Measurements from ENCODE around the gene SYNGR4.
A peak's percentile ranks its signal among the peaks of the same experiment; 100 is the strongest.
"Not testable (repeated sequence)": the region's sequence is repeated elsewhere in the genome, so short reads cannot be mapped to it uniquely, and the experiment has no call there.

The SYNGR4 gene

DNA sequence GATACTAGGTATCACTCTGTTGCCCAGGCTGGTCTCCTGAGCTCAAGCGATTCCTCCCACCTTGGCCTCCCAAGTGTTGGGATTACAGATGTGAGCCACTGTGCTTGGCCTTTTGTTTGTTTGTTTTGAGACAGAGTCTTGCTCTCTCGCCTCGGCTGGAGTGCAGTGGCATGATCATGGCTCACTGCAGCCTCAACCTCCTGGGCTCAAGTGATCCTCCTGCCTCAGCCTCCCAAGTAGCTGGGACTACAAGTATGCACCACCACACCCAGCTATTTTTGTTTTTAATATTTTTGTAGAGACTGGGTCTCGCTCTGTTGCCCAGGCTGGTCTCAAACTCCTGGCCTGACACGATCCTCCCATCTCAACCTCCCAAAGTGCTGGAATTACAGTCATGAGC is 7.6 kb downstream of the SYNGR4 start:
- DNase-seq: not testable (repeated sequence)

DNA sequence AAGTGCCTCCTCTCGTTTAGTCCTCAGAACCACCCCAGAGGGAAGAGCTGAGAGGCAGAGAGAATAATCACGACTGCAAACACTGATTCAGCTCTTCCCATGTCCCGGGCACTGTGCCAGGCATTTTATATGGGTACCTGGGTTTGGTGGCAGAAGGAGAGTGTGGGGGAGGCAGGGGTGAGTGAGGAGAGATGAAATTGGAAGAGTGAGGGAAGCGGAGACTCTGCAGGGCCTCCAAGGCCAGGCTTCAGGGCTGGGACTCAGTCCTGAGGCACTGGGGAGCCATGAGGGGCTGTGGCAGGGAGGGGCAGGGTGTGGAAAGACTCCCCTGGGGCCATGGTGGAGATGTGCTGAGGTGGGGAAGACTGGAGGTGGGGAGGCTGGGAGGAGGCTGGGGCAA is 8.7 kb downstream of the SYNGR4 start:
- DNase-seq: no peak

DNA sequence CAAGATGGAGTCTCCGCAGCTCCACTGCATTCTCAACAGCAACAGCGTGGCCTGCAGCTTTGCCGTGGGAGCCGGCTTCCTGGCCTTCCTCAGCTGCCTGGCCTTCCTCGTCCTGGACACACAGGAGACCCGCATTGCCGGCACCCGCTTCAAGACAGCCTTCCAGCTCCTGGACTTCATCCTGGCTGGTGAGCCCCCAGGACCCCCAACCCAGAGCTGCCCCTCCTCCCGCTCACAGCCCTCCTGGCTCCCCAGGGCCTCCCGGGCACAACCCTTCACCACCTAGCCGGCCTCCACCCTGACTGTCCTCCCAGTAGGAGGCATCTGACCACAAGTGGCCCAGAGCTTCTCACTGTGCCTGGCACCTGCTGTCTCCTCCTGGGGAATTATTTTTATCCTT is 9.4 kb downstream of the SYNGR4 start:
- DNase-seq: no peak

DNA sequence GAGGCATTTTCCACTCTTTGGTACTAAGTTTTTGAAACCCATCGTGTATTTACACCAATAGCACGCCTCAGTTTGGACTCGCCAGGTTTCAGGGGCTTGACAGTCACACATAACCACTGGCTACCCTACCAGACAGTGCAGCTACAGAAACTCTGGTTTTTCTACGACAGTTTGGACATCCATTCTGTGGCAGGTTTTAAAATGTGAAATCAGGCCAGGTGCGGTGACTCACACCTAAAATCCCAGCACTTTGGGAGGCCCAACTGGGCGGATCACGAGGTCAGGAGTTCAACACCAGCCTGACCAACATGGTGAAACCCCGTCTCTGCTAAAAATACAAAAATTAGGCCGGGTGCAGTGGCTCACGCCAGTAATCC is 14.0 kb downstream of the SYNGR4 start:
- no peak for DNase-seq

DNA sequence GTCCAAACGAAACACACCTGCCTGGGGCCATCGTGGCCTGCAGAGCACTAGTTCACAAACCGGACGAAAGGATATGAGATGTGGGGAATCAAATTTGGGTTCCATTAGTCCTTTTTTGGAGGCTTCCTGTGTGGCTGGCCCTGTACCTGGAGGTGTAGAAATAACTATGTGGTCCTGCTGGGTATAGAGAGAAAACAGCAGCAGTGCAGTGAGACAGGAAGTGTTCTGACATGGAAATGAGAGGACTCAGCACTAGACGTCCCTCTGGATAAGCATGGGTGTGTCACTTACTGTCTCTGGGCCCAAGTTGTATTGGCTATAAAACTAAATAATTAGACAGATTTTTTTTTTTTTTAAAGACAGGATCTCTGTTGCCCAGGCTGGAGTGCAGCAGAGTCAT is 14.9 kb downstream of the SYNGR4 start:
- no peak for DNase-seq

DNA sequence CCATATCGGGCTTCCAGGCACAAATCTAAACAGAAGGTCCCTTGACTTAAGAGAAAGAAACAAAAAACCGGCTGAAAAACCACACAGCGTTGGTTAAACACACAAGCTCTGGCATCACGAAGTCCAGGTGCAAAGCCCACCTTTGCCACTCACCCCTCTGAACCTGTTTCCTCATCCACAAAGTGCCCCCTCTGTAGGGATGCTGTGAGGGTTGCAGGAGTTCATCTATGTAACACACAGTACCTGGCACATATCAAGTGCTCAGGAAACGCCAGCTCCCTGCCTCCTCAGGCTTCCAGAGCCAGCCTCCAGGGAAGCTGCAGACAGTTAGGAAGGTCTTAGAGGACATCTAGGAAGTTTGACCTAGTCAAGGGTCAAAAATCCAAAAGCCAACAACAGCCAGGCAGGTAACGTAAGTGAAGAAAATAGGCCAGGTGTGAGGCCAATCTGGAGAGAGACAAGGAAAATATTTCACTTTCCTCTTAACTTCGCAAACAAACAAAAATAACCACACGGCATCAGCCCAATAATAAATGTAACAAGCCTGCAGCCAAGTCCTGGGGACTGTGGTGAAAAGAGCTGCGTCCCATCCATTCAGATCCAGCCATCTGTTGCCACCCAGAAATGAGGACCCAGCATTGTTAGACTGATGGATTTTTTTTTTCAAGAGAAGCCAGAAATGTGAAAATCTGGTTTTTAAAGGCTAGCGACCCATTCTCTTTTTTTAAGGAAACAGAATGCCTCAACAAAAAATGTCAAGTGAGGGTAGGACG is 17.2 kb downstream of the SYNGR4 start:
- no peak for DNase-seq

DNA sequence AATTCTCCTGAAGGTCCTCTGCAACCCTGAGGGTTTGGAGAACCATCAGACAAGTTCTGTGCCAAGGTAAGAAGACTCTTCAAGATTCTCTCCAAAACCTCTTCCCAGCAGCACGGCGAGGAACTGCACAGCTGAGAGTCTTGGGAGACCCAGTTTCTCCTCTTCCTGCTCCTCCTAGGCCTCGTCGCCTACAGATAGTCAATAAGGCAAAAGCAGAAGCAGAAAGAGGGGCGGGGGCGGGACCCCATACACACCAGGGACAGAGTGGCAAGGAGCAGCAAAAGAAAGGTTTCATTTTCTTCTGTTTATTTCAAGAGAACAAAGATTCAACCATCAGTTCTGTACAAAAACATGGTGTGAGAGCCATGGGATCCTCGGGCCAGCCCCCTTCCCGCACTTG is 18.1 kb downstream of the SYNGR4 start:
- DNase-seq: no peak

DNA sequence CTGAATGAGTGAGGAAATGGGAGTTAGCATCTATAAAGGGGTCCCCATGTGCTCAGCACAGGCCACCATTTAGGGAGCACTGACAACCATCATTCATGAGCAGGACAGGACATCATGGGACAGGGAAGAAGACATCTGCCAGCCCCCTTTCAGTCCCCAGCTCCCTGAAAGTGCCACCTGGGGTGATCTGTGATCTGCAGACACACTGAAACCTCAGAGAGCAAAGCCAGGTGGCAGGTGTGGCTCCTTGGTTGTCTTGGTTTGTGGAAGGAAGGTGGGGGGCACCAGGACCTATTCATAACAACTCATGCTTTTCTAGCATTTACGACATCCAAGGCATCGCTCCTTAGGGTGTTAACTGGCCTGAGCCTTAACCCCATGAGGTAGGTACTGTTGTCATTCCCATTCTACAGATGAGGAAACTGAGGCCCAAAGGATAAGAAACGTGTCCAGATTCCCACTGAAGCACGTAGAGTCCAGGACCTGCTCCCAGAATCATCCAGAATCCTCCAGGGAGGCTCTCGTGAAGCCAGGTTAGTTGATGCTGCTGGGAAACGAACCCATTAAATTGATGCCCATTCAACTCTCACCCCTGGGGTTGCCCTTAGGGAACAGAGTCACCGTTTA is 21.4 kb downstream of the SYNGR4 start:
- DNase-seq: no peak

DNA sequence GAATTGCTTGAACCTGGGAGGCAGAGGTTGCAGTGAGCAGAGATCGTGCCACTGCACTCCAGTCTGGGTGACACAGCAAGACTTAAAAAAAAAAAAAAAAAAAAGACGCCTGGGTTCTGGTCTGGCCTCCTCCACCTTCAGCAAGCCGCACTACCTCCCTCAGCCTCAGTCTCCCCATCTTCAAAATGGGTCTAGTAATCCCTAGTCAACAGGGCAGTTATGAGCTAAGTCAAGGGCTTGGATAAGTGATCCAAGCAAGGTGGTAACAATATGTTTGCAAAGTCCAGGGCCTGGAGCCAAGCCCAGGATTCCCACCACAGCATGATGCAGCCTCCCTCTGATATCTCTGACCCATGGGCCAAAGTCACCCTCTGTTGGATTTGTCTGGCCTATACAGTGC is 22.8 kb downstream of the SYNGR4 start:
- DNase-seq: no peak

DNA sequence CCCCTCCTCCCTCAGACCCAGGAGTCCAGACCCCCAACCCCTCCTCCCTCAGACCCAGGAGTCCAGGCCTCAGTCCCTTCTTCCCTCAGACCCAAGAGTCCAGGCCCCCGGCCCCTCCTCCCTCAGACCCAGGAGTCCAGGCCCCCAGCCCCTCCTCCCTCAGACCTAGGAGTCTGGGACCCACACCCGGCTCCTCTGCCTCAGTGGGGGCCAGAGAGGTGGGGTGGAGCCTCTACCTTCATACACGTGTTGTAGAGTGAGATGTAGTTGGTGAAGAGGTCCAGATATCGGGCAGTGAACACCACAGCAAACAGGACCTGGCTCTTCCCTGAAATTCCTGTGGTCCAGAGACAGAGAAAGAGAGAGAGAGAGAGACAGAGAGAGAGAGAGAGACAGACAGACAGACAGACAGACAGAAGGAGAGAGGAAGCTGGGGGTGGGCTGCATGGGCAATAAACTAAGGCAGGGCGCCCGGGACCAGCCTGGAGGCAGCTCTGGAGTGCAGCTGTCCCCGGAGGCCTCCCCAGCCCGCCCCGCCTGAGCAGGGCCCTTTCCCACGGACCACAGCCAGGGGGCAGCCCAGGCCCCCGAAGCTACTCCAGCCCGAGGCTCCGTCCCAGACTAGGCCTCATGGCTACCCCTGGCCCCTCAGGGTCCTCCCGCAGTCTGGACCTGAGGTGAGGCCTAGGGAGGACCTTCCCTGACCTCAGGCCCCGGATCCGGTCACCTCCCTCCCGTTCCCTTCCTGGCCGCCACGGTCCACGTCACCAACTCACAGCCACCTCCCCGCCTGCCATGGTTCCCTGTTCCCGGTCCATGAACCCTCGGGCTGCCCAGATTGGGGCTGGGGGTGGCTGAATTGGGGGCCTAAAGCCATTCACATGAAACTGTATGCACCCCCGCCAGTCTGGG is 26.3 kb downstream of the SYNGR4 start:
- peak; percentile 48 for DNase-seq

DNA sequence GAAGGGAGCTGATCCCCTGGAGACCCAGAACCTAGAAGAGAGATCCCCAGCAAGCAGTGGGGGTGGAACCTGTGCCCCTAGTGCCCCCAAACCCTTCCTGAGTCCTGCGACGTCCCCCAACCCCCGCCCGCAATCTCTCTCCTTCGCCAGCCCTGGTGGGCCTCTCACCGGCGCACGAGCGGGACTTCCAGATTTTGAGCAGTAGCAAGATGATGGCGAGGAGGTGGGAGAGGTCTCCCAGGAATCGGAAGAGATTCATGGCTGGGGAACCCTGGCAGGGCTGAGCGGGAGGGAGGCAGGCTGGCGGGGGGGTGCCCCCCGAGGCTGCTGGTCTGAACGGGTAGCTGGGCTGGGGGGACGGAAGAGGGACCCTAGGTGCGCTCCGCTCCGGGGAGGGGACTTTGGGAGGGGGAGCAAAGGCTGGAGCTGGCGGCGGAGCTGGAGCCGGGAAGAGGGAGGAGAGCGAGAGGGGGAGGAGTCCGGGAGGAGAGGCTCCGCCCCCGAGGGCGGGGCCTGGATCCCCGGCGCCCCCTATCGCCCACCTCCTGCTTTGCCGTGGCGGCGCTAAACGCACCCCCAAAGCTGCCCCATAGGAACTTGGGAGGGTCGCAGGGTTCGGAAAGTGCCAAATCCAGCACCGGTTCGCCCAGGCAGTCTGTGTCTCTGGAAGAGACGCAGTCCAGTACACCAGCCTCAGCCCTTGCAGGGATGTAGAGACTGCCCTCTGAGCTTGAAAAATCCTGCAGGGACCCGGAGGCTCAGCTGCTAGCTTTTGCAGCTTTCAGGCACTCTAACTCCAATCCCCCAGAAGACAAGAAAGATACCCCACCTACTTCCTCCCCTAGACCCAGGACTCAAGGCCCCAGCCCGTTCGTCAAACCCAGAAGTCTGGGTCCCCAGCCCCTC is 27.2 kb downstream of the SYNGR4 start, which contains the start of gene KDELR1:
Gene KDELR1, minus strand, starts transcription at position 452 of the 906 bp plus-strand sequence. Its CDS starts 193 bp downstream, at position 259.
- peak; percentile 73 for DNase-seq

DNA sequence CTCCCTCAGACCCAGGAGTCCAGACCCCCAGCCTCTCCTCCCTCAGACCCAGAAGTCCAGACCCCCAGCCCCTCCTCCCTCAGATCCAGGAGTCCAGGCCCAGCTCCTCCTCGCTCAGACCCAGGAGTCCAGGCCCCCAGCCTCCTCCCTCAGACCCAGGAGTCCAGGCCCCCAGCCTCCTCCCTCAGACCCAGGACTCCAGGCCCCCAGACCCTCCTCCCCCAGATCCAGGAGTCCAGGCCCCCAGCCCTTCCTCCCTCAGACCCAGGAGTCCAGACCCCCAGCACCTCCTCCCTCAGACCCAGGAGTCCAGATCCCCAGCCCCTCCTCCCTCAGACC is 27.8 kb downstream of the SYNGR4 start:
- DNase-seq: not testable (repeated sequence)

DNA sequence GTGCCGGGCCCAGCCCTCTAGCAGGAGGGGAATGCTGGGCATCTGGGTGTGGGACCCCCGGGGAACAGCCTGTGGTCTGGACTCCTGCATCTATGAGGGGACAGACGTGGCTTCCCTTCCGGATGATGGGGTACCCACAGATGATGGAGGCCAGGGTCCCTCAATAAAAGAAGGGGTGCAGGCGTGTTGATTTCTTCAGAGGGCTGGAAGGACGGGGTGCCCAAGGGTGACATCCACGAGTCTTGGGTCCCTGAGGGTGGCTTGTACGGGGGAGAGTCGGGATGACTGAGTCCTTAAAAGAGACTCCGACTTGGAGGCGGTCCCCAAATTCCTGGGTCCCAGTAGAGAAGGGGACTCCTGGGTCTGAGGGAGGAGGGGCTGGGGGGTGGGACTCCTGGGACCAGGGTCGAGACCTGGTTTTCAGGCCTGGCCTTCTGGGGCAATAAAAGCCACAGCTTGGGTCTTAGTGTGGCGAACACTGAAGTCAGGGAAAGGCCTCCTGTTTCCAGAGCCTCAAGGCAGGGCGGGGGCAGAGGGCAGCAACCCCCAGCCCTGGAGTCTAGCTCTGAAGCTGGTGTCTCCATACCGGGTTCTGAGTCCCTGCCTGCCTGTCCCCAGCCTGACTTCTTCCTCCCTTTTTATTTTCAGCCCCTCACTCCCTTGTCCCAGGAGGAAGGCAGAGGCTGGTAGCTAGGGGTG is 28.8 kb downstream of the SYNGR4 start:
- no peak for DNase-seq

DNA sequence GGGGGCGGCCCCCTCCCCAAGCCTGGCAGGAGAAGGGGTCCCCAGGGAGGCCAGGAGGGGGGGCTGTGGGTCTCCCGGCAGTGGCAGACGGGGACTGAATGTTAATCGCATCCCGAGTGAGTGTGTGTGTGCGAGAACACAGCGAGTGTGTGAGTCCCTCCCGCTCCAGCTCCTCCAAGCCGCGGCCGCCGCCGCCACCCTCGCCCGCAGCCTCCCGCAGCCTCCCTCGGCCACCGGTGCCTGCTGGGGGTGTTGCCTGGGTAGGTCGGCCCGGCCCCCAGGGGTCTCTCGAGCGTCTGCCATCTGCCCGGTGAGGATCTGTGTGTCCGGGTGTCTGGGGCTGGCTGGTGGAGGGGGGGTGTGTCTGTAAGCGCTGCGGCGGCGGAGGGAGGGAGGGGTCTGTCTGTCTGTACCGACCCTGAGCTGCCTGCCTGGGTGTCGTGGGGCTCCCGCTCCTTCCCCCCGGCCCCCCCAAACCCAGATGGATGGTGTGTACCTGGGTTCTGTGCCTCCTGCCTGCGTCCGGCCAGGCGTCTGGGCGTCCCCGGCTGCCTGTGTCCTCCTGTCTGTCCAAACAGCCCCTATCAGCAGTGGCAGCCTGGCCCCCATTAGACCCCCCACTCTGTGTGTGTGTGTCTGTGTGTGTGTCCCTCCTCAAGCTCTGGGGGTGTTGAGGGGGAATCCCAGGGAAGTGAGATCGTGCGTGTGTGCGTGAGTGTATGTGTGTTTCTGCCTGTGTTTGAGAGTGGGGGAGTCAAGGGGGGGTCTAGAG is 29.6 kb downstream of the SYNGR4 start, which contains the start of gene GRIN2D:
Gene GRIN2D, plus strand, starts transcription at position 110 of the 772 bp plus-strand sequence. CDS start 4,725 bp downstream, outside the sequence.
- DNase-seq: peak; percentile 35

DNA sequence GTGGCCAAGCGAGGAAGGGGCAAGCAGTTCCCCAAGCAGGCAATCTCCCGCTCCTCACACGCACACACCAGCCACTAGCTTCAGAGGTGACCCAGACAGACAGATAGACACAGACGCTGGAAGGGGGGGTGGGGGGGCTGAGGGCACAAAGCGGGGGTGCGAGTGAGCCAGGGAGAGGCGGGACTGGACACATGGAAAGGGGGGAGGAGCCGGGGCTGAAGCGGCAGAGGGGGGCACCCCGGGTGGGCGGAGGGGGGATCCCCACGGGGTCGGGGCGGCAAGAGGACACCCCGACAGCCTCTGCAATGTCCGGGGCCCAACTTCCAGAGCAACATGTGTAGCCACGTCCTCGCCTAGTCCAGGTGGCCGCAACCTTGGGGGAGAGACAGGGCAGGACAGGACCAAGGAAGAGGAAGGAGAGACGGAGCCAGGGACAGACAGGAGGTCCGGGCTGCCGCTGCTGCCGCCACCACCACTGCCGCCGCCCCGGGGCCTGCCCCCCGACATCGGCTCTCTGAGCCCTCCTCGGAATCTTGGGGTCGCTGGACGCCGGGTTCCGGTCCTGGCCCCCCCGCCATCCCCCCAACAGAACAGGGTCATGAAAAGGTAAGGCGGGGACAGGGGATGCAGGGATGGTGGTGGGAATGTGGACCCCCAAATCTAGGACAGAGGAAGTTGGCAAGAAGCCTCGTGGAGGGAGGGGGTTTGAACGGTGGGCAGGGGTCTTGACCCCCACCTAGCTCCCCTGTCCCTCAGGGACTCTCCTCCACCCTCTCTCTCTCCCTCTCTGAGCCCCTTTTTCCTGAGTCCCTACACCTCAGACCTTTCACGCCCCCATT is 30.4 kb downstream of the SYNGR4 start:
- no peak for DNase-seq

DNA sequence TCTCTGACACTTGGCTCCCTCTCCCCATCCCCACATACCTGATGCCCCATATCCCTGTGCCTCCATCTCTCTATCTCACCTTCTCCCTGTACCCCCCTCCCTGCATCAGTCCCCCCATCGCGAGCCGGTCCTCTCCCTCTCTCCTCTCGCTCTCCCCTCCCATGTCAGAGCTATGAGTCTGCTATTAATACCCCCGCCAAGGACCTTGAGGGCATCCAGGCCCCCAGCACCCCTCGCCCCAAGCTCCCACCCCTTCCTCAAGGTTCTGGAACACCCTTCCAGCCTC is 30.9 kb downstream of the SYNGR4 start:
- no peak for DNase-seq

DNA sequence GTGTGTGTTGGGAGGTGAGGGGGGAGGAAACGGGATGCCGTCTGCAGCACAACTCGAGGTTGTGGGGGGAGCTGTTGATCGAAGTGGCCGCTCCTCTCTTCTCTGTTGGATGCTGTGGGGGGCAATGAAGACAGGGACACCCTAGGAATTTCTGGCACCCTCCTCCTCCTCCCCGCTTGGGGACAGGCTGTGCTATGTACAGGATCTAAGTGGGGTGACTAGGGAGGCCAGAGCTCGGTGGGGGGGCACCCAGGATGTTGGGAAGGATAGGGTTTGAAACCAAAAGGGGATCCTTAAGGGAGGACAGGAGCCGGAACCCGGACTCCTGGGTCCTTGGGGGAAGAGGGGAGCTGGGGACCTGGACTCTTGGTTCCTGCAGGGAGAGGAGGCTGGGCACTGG is 31.3 kb downstream of the SYNGR4 start:
- DNase-seq: no peak

DNA sequence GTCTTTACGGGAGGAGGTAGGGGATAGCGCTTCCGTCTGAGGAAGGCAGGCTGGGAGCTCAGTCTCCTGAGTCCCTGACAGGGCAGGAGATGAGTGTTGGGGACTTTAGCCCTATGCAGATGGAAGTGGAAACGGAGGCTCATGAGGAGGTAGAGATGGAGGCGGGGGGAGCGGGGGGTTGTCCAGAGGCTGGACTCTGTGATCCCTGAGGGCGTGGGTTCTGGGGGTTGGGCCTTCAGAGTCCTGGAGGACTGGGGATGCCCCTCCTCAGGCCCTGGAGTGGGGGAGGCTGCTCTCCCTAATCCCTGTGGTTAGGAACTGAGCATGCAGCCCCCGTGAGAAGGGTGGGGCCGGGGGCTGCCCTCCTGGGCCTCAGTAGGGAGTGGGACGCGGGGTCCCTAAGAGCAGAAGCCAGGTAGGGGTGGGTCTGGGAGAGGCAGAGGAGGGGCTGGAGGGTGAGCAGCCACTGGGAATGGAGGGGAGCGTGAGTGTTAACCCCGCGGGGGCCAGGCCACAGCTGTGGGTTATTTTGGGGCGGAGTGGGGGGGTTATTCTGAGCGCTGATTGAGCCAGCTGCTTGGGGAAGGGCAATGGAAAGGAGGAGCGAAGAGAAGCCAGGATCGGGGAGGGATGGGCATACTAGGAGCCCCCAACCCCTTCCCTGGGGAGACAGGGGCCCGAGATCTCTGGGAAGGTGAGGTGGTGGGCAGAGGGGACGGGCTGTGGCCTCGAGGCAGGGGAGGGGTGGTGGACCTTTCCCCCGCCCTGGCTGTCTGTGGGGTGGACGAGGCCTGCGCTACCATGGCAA is 32.1 kb downstream of the SYNGR4 start:
- DNase-seq: no peak

DNA sequence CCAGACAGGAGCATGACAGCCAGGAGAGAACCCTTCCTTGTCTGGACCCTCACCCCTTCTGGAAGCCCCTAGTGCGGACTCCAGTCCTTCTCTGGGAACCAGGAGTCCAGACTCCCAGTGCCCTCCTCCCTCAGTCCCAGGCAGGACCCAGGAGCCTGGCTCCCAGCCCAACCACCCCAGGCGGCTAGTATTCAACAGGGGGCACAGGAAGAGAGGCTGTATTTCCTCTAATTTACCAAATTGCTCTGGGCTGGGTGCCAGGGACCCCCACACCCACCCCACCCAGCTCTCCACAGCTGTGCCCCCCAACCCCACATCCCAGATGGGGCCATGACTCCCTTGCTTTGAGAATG is 32.6 kb downstream of the SYNGR4 start:
- DNase-seq: no peak

Data from fibroblast of upper back skin (primary cell).